Thyroid gland (tissue), 4 donors: ENCODE results near the gene CFAP141. TPM values are rescaled to one million over a fixed set of nuclear protein-coding genes. Genes with fewer than 3 reads are reported as not detected.

ENCODE experiments used
- DNase-seq, 2 donors: peaks; one replicate each; pipeline ENCODE4 v3.0.0-alpha.2; 2019
- H3K27ac ChIP-seq, 3 donors: fragments of 200-600 bp; sonication (generic); 1 replicate in 2 of 3; 2 replicates in 1 of 3; pipeline ENCODE4 v1.5.1; 2016 to 2019; ENCODE audit warnings: mild to moderate bottlenecking in 1 of 3, moderate library complexity in 1 of 3
- H3K27me3 ChIP-seq: fragments of 200-600 bp; sonication (generic); one replicate; pipeline ENCODE4 v1.5.1; 2019
- H3K36me3 ChIP-seq, 2 donors: fragments of 200-600 bp; sonication (generic); one replicate each; pipeline ENCODE4 v1.5.1; 2016 to 2019
- H3K4me1 ChIP-seq, 2 donors: fragments of 200-600 bp; sonication (generic); one replicate each; pipeline ENCODE4 v1.5.1; 2017 to 2019
- H3K4me3 ChIP-seq, 3 donors: fragments of 200-600 bp; sonication (generic); replicated peaks in 1 of 3; 1 replicate in 2 of 3; 2 replicates in 1 of 3; pipeline ENCODE4 v1.5.1; 2016; ENCODE audit warnings: mild to moderate bottlenecking in 1 of 3
- H3K9me3 ChIP-seq: fragments of 200-600 bp; sonication (generic); one replicate; pipeline ENCODE4 v1.5.1; 2017
- POLR2A ChIP-seq, 2 donors: fragments of 450-650 bp; IDR thresholded peaks; one replicate each; pipeline ENCODE4 v1.6.1; 2017; ENCODE audit warnings: antibody characterized with exemption in 2 of 2, mild to moderate bottlenecking in 2 of 2, moderate library complexity in 1 of 2
- WGBS, 2 donors: methylation state at CpG; one replicate each; pipeline ENCODE4 v1.1.5; 2017; 5-methylcytosine and 5-hydroxymethylcytosine counted together
- intact Hi-C: fragments of 100-400 bp; cut with DNase I; formaldehyde crosslinking; loops from one replicate; pipeline ENCODE4 v1.15.1; 2023
- total RNA-seq, 4 donors: library from RNA; depleted of rRNA; stranded (reverse); fragments of >200 nt; gene quantifications; one replicate each; pipeline ENCODE4 v1.2.3, GENCODE V29; 2016
- TF ChIP-seq, protein P1 (sequence below), 6 experiments: fragments of 200-600 bp in 3 of 6; fragments of 450-650 bp in 3 of 6; sonication (generic) in 3 of 6; IDR thresholded peaks; one replicate each; pipeline ENCODE4 v1.5.1; 2016 to 2019; ENCODE audit warnings: antibody characterized with exemption in 6 of 6, mild to moderate bottlenecking in 2 of 6, inconsistent platforms in 1 of 6, moderate library complexity in 1 of 6

Gene CFAP141
- total RNA-seq, 4 donors from 2014 or later: not detected

DNA sequence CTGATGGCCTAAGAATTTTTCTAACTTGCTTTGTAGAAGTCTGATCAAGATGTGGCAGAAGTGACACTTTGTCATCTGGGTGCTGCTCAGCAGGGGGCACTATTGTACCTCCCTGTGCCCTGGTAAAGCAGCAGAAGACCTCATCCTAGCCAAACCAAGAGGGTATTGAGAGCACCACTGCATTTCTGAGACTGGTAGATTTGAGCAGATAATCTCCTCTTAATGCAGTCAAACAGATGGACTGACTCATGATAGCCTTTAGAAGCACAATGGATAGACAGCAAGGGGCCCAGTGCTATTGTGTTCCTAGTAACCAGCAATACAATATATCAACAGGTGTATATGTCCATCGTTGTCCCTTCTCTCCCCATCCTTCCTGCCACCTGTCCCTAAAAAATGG is 20.0 kb downstream of the CFAP141 start:
- Histone ChIP-seq H3K4me3 (no peak overlapping the region), H3K27me3 (no peaks in the 10 kb centered on the region), H3K9me3 (no peaks in the 10 kb centered on the region), H3K4me1 (peaks cover 7 to 11% of the 10 kb centered on the region in 2 donors), H3K36me3 (no peaks in the 10 kb centered on the region), H3K27ac (no peak overlapping the region)
- DNase-seq: no peak
- WGBS, 2 donors: 64 to 81% methylated on average over 1 of the region's 1 CpG
- TF ChIP-seq, protein P1, sequence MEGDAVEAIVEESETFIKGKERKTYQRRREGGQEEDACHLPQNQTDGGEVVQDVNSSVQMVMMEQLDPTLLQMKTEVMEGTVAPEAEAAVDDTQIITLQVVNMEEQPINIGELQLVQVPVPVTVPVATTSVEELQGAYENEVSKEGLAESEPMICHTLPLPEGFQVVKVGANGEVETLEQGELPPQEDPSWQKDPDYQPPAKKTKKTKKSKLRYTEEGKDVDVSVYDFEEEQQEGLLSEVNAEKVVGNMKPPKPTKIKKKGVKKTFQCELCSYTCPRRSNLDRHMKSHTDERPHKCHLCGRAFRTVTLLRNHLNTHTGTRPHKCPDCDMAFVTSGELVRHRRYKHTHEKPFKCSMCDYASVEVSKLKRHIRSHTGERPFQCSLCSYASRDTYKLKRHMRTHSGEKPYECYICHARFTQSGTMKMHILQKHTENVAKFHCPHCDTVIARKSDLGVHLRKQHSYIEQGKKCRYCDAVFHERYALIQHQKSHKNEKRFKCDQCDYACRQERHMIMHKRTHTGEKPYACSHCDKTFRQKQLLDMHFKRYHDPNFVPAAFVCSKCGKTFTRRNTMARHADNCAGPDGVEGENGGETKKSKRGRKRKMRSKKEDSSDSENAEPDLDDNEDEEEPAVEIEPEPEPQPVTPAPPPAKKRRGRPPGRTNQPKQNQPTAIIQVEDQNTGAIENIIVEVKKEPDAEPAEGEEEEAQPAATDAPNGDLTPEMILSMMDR (IDR thresholded peaks at IDR 0.05): peak in 3 of 6 experiments; percentile 5 to 17 (median 5)
- no peak for TF ChIP-seq POLR2A (IDR thresholded peaks at IDR 0.05)
- intact Hi-C loops: no loop called here

DNA sequence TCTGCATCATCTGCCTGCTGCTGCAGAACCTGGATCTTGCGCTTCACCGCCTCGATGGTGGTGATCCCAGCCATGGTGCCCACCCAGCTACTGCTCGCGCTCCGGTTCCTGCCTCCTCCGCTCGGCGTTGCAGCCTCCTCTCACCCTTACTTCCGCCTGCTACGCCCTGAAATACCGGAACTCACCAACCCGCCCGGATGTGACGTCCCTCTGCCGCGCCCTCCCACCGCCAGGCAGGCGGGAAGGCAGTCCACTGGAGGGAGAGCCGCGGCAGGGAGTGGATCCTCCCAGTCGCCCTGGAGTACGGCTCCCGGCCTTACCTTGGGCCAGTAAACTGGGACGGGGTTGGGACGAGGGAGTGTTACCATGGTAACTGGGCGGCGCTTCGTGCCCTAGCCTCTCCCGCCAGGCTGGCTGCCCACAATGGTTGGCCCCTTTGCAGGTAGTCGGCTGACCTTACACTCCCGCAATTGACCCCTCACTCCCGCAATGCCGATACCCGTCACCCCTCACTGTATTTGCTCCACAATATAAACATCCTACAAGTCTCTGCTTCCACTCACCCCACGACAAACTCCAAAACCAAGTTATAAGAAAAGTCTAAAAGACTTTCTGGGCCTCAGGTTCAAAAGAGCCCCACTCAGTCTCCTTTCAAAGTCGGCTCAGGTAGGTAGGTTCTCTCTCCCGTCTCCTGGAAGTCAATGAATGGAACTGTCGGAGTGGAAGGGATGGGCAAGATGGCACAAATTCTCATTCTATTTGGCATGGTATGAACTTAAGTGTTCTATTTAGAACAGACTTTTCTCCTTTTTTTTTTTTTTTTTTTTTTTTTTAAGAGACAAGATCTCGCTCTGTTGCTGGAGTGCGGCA is 22.9 kb downstream of the CFAP141 start:
- H3K27ac ChIP-seq: peak overlapping the region; percentile 66 to 79 (median 73)
- TF ChIP-seq, protein P1 (IDR thresholded peaks at IDR 0.05): peak in 1 of 6 experiments; percentile 11
- peak; percentile 87 to 99 for TF ChIP-seq POLR2A (IDR thresholded peaks at IDR 0.05)
- H3K36me3 ChIP-seq: no peaks in the 10 kb centered on the region
- H3K4me1 ChIP-seq: peaks cover 26 to 29% of the 10 kb centered on the region in 2 donors
- peak; percentile 98 to 99 for DNase-seq
- H3K27me3 ChIP-seq: no peaks in the 10 kb centered on the region
- WGBS, 2 donors: 6 to 11% methylated on average over 26 to 41 of the region's 41 CpGs
- H3K4me3 ChIP-seq: peak overlapping the region; percentile 34 to 94 (median 71)
- intact Hi-C loops: loop anchor here (5.0 kb wide), 1 partner anchor 39 kb away; the partner anchor contains the start of gene UBAP2L
- H3K9me3 ChIP-seq: no peaks in the 10 kb centered on the region

DNA sequence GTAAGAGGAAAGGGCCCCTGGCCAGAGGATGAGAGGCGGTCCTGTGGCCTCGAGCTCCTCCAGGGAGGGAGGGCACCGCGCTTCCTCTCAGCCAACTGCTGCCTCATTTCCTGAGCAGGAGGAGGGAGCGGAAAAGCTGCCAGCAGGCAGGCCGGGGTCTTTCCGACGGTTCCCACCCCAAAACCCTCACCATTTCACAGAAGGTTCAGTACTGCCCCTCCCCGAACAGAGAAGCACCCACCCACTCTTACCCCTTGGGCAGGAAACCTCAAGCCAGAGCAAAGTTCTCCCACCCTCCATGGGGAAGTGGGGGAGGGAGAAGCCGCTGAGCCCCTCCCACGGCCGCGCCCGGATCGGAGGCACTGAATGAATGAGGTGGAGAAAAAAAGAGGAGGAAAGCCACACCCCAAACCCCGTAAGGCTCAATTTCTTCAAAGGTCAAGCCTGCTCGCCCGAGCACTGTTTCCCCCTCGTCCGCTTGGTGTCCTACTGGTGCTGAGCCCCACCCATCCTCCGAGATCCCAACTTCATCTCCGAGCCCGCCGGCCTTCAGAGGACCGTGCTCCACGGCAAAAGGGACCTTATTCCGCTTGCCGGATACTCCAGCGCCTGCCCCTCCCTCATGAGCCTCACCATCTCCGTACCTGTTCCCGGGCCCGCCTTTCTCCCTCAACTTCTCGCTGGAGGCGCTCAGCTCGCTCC is 23.6 kb downstream of the CFAP141 start:
- peak overlapping the region; percentile 66 to 79 (median 73) for H3K27ac ChIP-seq
- H3K4me3 ChIP-seq: peak overlapping the region; percentile 34 to 94 (median 71)
- intact Hi-C loops: loop anchor here (5.0 kb wide), 1 partner anchor 40 kb away; the partner anchor contains the start of gene UBAP2L
- H3K4me1 ChIP-seq: peaks cover 29% of the 10 kb centered on the region in 2 donors
- H3K27me3 ChIP-seq: no peaks in the 10 kb centered on the region
- H3K9me3 ChIP-seq: no peaks in the 10 kb centered on the region
- no peaks in the 10 kb centered on the region for H3K36me3 ChIP-seq
- TF ChIP-seq, protein P1 (IDR thresholded peaks at IDR 0.05): no peak
- TF ChIP-seq POLR2A (IDR thresholded peaks at IDR 0.05): peak in 1 of 2 donors; percentile 4
- DNase-seq: peak; percentile 58 to 69
- WGBS, 2 donors: 1% methylated on average over 18 to 30 of the region's 35 CpGs

DNA sequence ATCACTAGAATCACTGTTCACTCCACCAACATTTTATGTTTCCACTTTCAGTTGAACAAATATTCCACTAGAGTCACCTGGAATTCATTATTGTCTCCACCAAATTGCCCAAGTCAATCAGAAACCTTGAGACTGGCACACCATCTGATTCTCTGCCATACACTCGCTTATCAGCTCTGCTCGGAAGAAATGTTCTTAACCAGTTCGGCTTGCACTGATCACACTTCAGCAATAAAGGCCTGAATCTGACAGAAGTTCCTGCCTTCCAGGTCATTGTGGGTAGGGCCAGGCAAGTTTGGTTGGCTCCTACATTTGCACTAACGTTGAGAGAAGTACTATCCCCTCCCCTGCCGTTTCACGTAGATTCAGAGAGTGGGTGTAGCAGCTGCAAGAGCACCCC is 24.2 kb downstream of the CFAP141 start:
- intact Hi-C loops: loop anchor here (5.0 kb wide), 1 partner anchor 40 kb away; the partner anchor contains the start of gene UBAP2L
- no peak for TF ChIP-seq POLR2A (IDR thresholded peaks at IDR 0.05)
- TF ChIP-seq, protein P1 (IDR thresholded peaks at IDR 0.05): no peak

More for the DNA sequence above, 24.2 kb downstream of the CFAP141 start:
- Histone ChIP-seq H3K4me1 (peaks cover 29 to 35% of the 10 kb centered on the region in 2 donors), H3K4me3 (peak overlapping the region; percentile 34 to 94 (median 71)), H3K9me3 (no peaks in the 10 kb centered on the region), H3K27me3 (no peaks in the 10 kb centered on the region), H3K27ac (peak overlapping the region; percentile 66 to 79 (median 73)), H3K36me3 (no peaks in the 10 kb centered on the region)
- no peak for DNase-seq
- WGBS, 2 donors: 0 to 5% methylated on average over 4 to 6 of the region's 6 CpGs
